ENCODE measurements around the gene FRAT1.

DNA sequence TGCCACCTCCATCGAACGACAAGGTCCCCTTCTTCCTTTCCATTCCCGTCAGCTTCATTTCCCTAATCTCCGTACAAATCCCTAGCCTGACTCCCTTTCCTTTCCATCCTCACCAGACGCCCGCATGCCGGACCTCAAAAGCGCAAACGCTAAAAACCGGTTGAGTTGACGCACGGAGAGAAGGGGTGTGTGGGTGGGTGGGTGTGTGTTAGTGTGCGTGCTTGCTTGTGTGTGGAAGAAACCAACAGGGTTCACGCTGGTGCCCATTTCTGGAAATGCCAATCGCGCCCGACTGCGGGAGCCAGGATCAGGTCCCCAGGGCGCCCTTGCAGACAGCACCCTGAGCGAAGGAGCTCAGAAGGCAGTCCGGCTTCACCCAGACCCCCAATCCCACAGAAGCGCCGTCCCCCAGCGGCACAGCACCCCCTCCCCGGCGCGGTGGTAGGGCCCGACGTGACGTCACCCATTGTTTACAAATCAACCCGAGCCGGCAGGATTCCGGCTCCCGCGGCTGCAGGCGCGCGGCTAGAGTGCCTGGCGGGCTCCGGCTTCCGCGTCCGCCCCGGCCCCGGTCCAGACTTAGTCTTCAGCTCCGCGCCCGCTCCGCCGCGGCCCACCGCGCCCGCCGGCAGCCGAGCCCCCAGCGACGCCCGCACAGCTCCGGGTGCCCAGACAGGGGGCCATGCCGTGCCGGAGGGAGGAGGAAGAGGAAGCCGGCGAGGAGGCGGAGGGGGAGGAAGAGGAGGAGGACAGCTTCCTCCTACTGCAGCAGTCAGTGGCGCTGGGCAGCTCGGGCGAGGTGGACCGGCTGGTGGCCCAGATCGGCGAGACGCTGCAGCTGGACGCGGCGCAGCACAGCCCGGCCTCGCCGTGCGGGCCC, at the start of gene FRAT1:
- TF ChIP-seq ZFX (IDR thresholded peaks at IDR 0.05; ENCODE audit: borderline replicate concordance) (no peak), CTCF (IDR thresholded peaks at IDR 0.05) (no peak)
